Raji (cell line): ENCODE measurements around the gene C21orf58.

Source experiments
- POLR2A ChIP-seq: IDR thresholded peaks from 2 replicates; pipeline ENCODE4 v1.6.1; 2011; ENCODE audit warnings: low read depth, low read length, control low read depth; ENCODE audit not compliant: insufficient read depth

Gene C21orf58

GRCh38 chr21:46295177-46295770 is 28.4 kb downstream of the C21orf58 start:
- no peak for TF ChIP-seq POLR2A

DNA sequence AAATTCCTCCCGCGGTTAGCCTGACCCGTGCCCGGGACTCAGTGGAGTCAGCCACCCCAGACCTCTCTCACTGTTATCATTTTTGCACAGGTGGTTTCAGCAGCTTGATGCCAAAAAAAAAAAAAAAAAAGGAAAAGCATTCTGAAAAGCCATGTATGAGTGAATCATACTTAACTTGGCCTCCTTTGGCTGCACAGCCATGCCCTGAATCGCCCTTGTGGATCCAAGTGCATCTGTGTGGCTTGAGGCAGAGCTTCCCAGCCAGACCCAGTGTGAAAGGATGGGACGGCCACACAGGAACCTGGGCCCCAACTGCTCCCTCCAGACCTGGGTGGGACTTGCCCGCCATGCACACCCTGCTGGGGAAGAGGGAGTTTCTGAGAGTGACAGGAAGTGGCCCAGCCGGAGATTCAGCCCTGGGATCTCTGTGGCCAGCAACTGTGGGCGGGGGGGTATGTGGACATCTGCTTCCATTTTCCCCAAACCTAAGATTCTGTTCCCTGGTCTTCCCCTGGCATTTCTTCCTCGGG is 29.0 kb downstream of the C21orf58 start:
- TF ChIP-seq POLR2A = no peak

- no peak for TF ChIP-seq POLR2A
Observed at GRCh38 chr21:46291561-46291960, 32.1 kb downstream of the C21orf58 start.

DNA sequence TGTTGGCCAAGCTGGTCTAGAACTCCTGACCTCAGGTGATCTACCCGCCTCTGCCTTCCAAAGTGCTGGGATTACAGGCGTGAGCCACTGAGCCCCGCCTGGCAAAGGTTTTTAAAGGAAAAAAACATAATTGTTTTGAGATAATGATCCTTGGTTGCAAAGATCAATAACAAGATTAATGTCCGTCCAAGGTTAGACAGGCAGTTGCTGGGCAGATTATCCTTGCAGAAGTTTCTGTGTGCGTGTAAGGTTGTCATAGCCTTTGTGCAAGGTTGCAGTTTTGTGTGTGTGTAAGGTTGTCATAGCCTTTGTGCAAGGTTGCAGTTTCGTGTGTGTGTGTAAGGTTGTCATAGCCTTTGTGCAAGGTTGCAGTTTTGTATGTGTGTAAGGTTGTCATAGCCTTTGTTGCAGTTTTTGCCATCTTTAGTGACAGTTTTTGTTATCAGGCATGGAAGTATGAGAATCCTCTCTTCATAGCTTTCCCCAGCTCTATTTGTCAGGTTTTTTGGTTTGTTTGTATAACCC is 34.0 kb downstream of the C21orf58 start:
- TF ChIP-seq POLR2A = no peak

GRCh38 chr21:46287541-46287940 is 36.1 kb downstream of the C21orf58 start:
- no peak for TF ChIP-seq POLR2A

- no peak for TF ChIP-seq POLR2A
Observed at GRCh38 chr21:46286648-46287002, 37.0 kb downstream of the C21orf58 start.

GRCh38 chr21:46285761-46286647 is 37.7 kb downstream of the C21orf58 start, which contains the start of gene YBEY:
TSS of gene YBEY (plus strand) at chr21:46286342. CDS start at chr21:46286914, 572 bp downstream.
- peak; percentile 91 for TF ChIP-seq POLR2A

- no peak for TF ChIP-seq POLR2A
Observed at GRCh38 chr21:46285206-46285661, 38.4 kb downstream of the C21orf58 start, which contains the start of gene MCM3AP. TSS of gene MCM3AP (minus strand) at chr21:46285611. CDS start at chr21:46285286, 325 bp downstream.

DNA sequence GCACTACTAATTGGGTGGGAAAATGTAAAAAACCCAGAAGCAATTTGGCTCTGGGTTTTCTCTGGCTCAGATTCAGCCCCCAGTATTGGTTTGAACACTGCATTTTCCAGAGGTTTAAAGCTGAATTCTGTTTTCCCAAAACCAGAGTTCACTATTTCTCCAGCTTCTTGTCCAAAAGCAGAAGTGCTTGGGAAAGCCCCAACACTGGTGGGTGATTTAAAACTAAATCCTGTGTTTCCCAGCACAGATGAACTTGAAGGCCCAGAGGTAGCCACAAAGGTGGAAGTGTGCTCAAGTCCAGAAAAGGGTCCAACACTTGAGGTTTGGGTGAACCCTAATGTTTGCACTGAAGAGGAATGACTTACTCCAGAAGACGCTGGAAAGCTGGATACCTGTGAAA is 38.9 kb downstream of the C21orf58 start:
- TF ChIP-seq POLR2A = no peak

GRCh38 chr21:46284077-46284644 is 39.5 kb downstream of the C21orf58 start:
- no peak for TF ChIP-seq POLR2A

GRCh38 chr21:46274797-46275390 is 48.8 kb downstream of the C21orf58 start:
- no peak for TF ChIP-seq POLR2A

GRCh38 chr21:46273341-46273740 is 50.3 kb downstream of the C21orf58 start:
- TF ChIP-seq POLR2A = no peak

- TF ChIP-seq POLR2A = no peak
Observed at GRCh38 chr21:46269466-46269865, 54.2 kb downstream of the C21orf58 start.

DNA sequence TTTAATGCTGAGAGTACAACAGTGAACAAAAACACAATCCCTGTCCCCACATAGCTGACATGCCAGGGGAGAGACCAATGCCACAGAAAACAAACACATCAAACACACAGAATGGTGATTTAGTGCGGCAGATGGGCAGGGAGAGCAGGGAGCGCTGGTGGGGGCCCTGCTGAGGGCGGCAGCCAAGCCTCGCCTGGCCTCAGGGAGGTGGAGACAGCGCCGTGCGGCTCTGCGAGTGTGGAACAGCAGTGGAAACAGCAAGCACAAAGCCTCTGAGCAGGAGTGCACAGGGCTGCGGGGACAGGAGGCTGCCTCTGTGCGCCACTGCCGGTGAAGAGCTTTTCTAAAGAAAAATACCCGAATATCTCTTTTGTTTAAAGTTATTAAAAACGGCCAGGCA is 55.3 kb downstream of the C21orf58 start:
- no peak for TF ChIP-seq POLR2A

DNA sequence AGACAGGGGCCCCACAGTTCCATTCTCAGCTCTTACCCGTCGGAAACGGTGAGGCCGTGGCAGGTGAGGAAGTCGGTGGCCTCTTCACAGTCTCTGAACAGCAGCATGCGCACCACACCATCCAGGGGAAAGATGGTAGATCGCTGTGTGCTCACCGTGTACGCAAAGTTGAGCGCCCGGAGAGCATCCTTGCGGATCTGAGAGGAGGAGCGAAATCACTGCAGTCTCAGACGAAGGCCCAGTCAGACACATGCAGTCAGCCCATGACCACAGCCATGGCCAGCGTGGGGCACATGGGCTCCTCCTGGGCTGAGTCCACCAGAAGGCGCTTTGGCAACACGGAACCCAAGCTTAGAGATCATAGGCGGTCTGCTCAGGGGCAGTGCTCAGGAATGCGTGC is 56.7 kb downstream of the C21orf58 start:
- TF ChIP-seq POLR2A = no peak
